ENCODE data around the gene RTN4.

DNA sequence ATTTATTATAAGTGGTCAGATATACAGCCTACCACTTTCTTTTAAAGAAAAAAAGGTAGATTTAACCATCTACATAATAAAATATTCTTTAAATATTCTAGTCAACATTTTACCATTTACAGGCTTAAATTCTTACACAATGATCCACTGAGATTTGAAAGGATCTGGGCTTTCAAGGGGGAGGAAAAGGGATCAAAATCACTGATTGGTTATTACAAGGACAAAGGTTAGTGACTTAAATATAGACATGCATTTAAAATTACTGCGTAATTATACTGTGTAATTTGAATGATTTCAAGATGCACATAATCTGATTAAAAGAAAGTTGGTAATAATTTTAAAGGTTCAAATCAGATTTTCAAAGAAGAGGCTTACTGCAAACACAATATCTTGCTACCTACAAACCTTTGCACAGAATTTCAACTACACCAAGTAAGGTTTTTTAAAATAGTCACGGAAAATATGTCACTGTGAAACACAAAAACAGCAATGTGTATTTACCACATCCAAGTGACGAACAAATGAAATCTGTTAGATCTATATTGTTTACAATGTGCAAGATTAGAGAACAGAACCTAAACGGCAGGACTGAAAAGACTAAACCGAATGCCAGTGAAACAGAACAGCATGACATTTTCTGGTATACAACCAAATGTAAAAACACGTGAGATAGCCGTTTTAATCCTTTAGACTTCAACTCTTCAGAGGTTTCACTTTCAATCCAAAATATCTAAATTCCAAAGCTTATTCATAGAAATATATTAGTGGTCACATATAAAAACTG lies 40.8 kb downstream of the RTN4 start:
- no peak for TF ChIP-seq CTCF (IDR thresholded peaks at IDR 0.05)
- no peak for TF ChIP-seq POLR2A (IDR thresholded peaks at IDR 0.05)

Data from uterus (tissue), 2 donors.